ENCODE data around the gene MAN1C1.
A peak's percentile ranks its signal among the peaks of the same experiment; 100 is the strongest.

The MAN1C1 gene

DNA sequence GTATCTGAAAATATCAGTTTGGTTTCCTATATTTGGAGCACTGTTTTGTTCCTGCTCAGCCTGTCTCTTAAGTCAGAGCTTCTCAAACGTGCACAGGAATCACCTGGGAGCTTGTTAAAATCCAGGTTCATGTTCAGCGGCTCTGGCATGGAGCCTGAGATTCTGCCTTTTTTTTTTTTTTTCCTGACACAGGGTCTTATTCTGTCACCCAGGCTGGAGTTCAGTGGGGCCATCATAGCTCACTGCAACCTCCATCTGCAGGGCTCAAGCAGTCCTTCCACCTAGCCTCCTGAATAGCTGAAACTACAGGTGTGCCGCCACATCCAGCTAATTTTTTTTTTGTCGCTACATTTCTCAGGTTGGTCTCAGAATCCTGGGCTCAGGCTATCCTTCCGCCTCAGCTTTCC is 171.2 kb downstream of the MAN1C1 start:
- no peak for DNase-seq

GRCh38 chr1:25790472-25790871 is 173.9 kb downstream of the MAN1C1 start:
- no peak for DNase-seq

- DNase-seq, result no peak
These were observed 175.5 kb downstream of the MAN1C1 start for GRCh38 chr1:25792115-25792514.

DNA sequence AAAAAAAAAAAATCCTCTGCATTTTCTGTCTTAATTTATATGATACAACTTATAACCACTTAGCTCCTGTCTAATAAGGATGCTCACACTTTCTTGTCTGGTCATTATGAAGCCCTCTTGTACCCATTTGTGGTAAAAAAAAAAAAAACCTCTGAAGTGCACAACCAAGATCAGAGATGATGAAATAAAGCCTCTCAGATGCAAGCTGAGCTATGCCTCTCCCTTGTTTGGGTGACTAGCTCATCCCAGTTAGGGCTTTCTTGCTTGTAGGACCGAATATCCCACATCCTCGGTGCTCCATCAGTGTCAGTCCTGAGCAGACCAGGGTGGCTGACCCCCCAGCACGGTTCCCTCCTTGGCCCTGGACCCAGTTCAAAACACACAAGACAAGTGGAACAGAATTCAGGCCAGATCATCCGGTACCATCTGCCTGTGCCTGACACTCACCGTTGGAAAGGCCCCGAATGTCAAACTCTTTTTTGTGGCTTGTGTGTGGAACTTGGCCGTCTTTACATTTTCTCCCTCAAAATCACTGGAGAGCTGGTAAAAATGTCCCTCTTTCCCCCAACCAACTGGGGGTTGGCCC is 177.1 kb downstream of the MAN1C1 start:
- no peak for DNase-seq

GRCh38 chr1:25794325-25794724 is 177.7 kb downstream of the MAN1C1 start:
- DNase-seq, result no peak

DNA sequence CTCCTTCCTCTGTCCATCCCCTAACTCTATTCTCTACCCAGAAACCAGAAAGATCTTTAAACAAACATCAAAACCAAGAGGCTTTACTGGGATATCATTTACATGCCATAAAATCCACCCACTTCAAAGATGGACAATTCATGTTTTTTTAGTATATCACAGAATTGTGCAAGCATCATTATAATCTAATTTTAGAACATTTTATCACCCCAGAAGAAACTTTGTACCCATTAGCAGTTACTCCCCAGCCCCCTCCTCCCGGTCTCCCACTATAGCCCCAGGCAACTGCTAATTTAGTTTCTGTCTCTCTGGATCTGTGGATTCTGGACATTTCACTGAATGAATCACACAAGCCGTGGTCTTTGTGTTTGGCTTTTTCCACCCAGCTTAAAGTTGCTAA is 178.6 kb downstream of the MAN1C1 start:
- DNase-seq, result no peak

DNA sequence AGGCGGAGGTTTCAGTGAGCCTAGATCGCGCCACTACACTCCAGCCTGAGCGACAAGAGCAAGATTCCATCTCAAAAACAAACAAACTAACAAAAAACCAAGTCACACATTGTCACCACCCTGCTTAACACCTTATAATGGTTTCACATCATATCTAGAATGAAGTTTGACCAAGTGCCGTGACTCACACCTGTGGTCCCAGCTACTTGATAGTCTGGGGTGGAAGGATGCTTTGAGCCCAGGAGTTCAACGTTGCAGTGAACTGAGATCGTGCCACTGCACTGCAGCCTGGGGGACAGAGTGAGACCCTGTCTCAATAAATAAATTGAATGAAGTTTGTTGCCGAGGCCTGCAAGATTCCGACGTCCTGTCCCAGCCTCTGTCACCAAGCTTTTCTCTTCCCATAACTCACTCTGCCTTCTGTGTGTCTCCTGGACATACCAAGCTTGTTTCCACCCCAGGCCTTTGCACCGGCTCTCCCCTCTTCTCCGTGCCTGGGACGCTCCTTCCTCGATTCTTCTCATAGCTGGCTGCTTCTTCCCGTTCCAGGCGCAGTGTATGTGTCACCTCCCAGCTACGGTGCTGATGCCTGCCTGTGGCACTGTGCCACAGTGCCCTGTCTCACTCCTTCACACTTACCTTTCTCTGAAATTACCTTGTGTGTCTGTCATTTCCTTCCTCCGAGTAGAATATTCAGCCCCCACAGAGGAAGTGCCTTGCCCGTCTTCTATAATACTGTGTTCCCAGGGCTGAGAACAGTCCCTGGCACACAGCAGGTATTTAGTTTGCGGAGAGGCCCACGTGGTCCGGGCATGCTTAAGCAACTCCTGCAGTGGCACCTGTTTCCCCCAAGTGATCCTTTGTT is 179.6 kb downstream of the MAN1C1 start:
- no peak for DNase-seq

DNA sequence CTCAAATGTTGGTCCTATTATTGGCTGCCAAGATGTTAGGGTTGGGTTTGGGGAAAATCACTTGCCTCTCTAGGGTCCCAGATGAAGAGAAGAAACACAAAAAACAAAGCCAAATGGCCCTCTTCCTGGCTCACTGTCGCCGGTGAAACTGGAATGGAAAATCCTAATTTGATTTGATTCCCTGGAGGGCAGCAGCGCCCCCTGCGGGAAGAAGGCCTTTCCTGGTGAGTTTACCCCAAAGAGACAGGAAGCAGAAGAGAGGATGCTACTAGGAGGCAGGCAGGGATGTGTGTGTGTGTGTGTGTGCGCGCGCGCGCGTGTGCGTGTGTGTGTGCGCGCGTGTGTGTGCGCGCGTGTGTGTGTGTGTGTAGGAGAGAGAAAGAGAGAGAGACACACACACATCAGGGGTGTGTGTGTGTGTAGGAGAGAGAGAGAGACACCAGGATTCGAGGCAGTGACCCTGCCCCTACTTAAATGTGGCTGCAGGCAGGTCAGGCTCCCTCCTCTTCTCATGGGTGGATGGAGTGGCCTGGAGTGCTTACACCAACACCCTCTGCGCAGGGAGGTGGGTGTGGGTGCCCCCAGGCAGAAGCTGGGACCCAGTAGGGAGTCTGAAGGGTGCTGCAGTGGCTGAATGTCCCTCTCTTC is 180.3 kb downstream of the MAN1C1 start:
- DNase-seq, result peak; percentile 90

DNA sequence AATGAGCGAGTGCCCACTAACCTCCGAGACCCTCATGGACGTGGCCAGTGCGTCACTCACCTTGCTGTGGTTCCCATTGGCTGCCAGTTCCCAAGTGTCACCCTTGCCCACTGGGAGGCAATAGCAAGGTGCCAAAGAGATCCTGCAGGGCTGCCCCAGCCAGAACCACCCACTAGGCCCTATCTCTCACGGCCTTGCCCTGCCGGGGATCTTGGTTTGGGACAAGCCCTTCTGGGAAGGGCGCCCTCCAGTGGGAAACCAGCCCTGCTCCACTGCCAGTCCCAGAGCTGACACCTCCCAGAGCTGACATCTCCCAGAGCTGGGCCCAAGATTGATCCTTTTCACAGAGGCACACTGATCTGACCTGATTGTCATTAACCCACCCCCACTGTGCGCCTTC is 181.3 kb downstream of the MAN1C1 start:
- peak; percentile 77 for DNase-seq

DNA sequence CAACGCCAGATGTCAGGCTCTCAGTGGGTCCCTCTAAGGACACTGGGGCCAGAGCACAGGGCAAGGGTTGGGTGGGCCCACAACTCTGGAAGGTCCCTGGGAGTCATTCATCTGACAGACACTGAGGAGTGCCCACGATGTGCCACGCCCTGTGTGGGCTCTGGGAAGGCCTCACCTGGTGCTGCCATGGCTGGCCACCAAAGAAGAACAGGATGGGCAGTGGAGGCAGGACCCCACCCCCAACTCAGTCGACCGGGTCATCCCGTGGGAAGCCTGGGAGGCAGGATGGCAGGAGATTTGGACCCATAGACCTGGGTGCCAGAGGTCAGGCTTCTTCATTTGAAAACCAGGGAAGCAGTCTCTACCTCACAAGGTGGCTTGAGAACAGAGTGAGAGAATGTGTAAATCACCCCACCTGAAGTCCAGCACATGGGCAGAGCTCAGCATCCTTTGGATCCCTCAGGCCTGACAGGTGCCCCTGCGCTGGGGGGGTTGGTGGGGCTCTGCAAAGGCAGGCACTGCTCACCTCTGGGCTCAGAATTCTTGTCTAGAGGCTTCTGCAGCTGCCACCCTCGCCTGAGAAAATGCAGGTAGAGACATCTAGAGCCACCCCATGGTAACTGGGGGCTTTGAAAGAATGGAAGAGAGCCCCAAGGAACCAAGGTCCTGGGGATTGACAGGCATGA is 182.2 kb downstream of the MAN1C1 start:
- DNase-seq, result no peak

- DNase-seq, result no peak
These were observed 182.9 kb downstream of the MAN1C1 start for GRCh38 chr1:25799352-25799934.

DNA sequence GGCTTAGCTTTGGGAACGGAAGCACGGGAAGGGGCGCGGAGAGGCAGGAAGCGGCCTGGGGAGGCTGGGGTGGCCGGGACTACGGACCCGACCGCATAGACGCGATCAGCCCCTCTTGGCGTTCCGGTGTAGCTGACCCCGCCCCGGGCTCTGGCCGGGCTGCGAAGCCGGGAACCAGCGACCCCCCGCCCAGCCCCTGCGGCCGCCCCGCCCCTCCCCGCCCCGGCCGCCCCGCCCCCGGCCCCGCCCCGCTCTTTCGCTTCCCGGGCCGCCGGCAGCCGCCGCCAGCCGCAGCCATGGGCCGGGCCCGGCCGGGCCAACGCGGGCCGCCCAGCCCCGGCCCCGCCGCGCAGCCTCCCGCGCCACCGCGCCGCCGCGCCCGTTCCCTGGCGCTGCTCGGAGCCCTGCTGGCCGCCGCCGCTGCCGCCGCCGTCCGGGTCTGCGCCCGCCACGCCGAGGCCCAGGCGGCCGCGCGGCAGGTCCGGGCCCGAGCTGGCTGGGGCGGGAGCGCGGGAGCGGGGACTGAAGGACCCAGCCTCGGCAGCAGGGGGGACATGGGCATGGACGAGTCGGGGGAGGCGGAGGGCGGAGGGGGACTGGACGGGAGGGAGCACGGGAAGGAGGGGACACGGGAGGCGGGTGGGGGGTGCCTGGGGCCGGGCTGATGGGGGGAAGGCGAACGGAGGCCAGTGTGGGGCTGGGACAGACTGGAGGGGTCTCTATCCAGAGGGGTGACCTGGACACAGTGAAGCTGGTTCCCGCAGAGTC is 183.5 kb downstream of the MAN1C1 start, which contains the start of gene SELENON:
TSS of gene SELENON (plus strand) at position 259 of the 768 bp plus-strand sequence. CDS start at position 297, 38 bp downstream.
- DNase-seq, result peak; percentile 75

GRCh38 chr1:25800703-25801377 is 184.2 kb downstream of the MAN1C1 start:
- DNase-seq, result no peak

DNA sequence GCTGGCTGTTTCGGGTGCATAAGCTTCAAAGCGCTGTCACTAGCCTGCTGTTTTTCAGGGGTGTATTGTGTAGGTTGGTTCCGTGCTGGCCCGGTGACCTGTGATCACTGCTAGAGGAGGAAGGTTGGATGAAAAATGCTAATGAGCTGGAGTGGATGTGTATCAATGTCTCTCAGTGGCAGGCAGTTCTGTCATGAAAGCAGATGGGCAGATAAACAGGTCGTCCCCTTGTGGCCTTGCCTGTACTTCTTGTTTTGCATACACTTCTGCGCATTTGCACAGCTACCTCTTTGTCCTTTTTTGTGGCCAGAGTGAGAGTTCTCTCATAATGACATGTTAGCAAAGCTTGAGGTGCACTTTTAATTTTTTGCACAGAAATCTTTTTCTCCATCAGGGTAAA is 186.3 kb downstream of the MAN1C1 start:
- DNase-seq, result peak; percentile 75

DNA sequence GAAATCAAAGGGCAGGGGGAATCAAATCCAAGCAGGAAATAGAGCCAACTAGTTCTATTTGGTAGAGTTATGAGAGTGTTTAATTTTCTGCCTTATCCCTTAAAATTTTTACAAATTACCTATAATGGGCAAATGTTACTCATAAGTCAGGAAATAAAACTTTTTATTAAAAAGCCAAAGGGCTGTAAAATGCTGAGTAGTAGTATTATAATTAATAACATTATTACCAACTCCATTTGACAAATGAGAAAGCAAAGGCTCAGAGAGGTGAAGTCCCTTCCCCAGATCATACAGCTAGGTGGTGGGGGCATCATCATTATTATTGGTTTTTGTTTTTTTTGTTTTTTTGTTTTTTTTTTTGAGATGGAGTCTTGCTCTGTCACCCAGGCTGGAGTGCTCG is 186.8 kb downstream of the MAN1C1 start:
- no peak for DNase-seq

GRCh38 chr1:25804244-25804963 is 187.8 kb downstream of the MAN1C1 start:
- DNase-seq, result no peak

GRCh38 chr1:25804964-25805862 is 188.6 kb downstream of the MAN1C1 start:
- DNase-seq, result no peak

- no peak for DNase-seq
These were observed 189.3 kb downstream of the MAN1C1 start for GRCh38 chr1:25805863-25806225.

- no peak for DNase-seq
These were observed 189.8 kb downstream of the MAN1C1 start for GRCh38 chr1:25806418-25806817.
